PFSK-1 (cell line): Measurements from ENCODE around the gene PKN2.

Experiments
- POLR2AphosphoS5 ChIP-seq: IDR thresholded peaks from 2 replicates; pipeline ENCODE4 v1.6.1; 2012; ENCODE audit warnings: low read depth, mild to moderate bottlenecking, control low read depth, low read length, moderate library complexity
- TAF1 ChIP-seq: IDR thresholded peaks from 2 replicates; pipeline ENCODE4 v1.6.1; 2012; ENCODE audit warnings: low read length, control low read depth, borderline replicate concordance; ENCODE audit not compliant: insufficient read depth
- TF ChIP-seq, protein P1 (sequence below), 2 experiments: IDR thresholded peaks; 2 replicates each; pipeline versions ENCODE4 v1.6.1 to v1.8.0; 2011 to 2012; ENCODE audit warnings: low read depth in 2 of 2, low read length in 2 of 2, control low read depth in 1 of 2, inconsistent platforms in 1 of 2, mild to moderate bottlenecking in 1 of 2, moderate library complexity in 1 of 2; ENCODE audit not compliant: insufficient read depth in 1 of 2

DNA sequence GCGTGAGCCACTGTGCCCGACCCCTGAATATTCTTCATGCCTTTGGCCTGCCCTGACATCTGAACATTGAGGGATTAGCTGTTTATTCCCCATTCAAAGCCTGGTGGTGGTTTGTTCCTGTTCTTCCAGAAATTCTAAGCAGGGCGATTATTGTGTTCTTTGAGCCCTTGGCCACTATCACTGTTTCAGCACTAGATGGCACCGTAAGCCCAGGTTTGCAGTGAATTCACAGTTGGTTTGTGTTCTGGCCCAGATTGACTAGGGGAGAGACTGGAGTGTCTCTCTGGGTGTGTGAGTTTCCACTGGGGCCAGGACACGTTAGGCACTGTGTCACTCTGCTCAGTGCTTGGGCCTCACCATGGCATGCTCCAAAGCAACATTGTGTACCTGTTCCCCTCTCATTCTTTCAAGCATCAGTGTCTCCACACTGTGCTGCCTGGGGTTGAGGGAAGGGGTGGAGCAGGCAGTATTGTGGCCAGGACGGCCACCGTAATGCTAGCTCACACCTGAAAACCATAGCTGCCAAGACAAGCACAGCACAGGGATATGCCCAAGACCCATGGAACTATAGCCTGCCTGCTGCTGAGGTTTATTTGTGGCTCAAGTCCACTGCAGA, 52.7 kb downstream of the PKN2 start:
- TF ChIP-seq, protein P1, sequence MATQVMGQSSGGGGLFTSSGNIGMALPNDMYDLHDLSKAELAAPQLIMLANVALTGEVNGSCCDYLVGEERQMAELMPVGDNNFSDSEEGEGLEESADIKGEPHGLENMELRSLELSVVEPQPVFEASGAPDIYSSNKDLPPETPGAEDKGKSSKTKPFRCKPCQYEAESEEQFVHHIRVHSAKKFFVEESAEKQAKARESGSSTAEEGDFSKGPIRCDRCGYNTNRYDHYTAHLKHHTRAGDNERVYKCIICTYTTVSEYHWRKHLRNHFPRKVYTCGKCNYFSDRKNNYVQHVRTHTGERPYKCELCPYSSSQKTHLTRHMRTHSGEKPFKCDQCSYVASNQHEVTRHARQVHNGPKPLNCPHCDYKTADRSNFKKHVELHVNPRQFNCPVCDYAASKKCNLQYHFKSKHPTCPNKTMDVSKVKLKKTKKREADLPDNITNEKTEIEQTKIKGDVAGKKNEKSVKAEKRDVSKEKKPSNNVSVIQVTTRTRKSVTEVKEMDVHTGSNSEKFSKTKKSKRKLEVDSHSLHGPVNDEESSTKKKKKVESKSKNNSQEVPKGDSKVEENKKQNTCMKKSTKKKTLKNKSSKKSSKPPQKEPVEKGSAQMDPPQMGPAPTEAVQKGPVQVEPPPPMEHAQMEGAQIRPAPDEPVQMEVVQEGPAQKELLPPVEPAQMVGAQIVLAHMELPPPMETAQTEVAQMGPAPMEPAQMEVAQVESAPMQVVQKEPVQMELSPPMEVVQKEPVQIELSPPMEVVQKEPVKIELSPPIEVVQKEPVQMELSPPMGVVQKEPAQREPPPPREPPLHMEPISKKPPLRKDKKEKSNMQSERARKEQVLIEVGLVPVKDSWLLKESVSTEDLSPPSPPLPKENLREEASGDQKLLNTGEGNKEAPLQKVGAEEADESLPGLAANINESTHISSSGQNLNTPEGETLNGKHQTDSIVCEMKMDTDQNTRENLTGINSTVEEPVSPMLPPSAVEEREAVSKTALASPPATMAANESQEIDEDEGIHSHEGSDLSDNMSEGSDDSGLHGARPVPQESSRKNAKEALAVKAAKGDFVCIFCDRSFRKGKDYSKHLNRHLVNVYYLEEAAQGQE (IDR thresholded peaks at IDR 0.05; ENCODE audit: insufficient read depth in 1 of 2, low read depth in 2 of 2, low read length in 2 of 2), result no peak
- TF ChIP-seq POLR2AphosphoS5, result no peak
- TF ChIP-seq TAF1, result no peak
